HepG2 (cell line): ENCODE measurements around the gene CELA2B. TPM values are rescaled to one million over a fixed set of nuclear protein-coding genes. Genes with fewer than 3 reads are reported as not detected.

Source experiments
- ATAC-seq: fragments of 200-7000 bp; cut with Tn5 transposase; 3 replicates; pipeline ENCODE4 v1.9.1; 2020; ENCODE audit warnings: mild to moderate bottlenecking, moderate library complexity
- BruUV-seq: library from RNA; stranded (reverse); fragments of 400-500 nt; replicated peaks from 2 replicates; lab custom pipeline; 2021; lab: Mats Ljungman, UMichigan
- CTCF ChIA-PET: fragments of 300-600 bp; formaldehyde crosslinking; extraction: SDS; loops from one replicate; lab custom pipeline; 2021; ENCODE audit warnings: low total read pairs, inconsistent platforms, low intra/inter-chr PET ratio; lab: Yijun Ruan, JAX
- POLR2A ChIA-PET: fragments of 350-600 bp; sonication (Branson Sonifier 250); formaldehyde crosslinking; loops from one replicate; lab custom pipeline; 2020; ENCODE audit warnings: antibody characterized with exemption, inconsistent platforms; lab: Yijun Ruan, JAX
- DNase-seq: peaks from one replicate; pipeline ENCODE4 v3.0.0-alpha.2; 2015; ENCODE audit warnings: low spot score
- FAIRE-seq: peaks from 3 replicates; lab custom pipeline; 2011; peaks lifted over from hg19 to GRCh38; lab: Jason Lieb, UNC
- H2AFZ ChIP-seq: one replicate; pipeline ENCODE4 v1.6.1; 2011; ENCODE audit warnings: low read length, inconsistent platforms
- H3K27ac ChIP-seq: fragments of 300-600 bp; 3 replicates; pipeline ENCODE4 v1.8.0; 2011; ENCODE audit warnings: mixed run types, mild to moderate bottlenecking, mixed read lengths, low read length, inconsistent platforms; ENCODE audit not compliant: insufficient read depth; ENCODE audit errors: extremely low read length
- H3K27me3 ChIP-seq, 2 experiments: fragments of 200-600 bp in 1 of 2; 2 replicates in 1 of 2; 3 replicates in 1 of 2; pipeline versions ENCODE4 v1.6.0 to v1.8.0; 2011; ENCODE audit warnings: low read length in 2 of 2, mild to moderate bottlenecking in 2 of 2, moderate library complexity in 2 of 2, inconsistent platforms in 1 of 2; ENCODE audit not compliant: insufficient read depth in 2 of 2, control insufficient read depth in 1 of 2
- H3K36me3 ChIP-seq, 2 experiments: fragments of 200-600 bp in 1 of 2; replicated peaks in 1 of 2; 2 replicates in 1 of 2; 3 replicates in 1 of 2; pipeline versions ENCODE4 v1.5.1 to v1.8.0; 2011; ENCODE audit warnings: low read length in 2 of 2, inconsistent platforms in 1 of 2; ENCODE audit not compliant: insufficient read depth in 2 of 2, control insufficient read depth in 1 of 2
- H3K4me1 ChIP-seq: 2 replicates; pipeline ENCODE4 v1.5.1; 2012; ENCODE audit warnings: low read length, inconsistent platforms; ENCODE audit not compliant: insufficient read depth
- H3K4me2 ChIP-seq: 2 replicates; pipeline ENCODE4 v1.6.0; 2011; ENCODE audit warnings: low read depth, low read length, inconsistent platforms
- H3K4me3 ChIP-seq, 3 experiments: fragments of 200-600 bp in 1 of 3; sonication (generic), shearing (Covaris generic) in 1 of 3; replicated peaks in 1 of 3; 2 replicates each; pipeline ENCODE4 v1.5.1; 2011 to 2016; ENCODE audit warnings: low read length in 3 of 3, inconsistent platforms in 2 of 3, low read depth in 2 of 3, mild to moderate bottlenecking in 2 of 3, control low read depth in 1 of 3, mixed read lengths in 1 of 3; ENCODE audit not compliant: insufficient read depth in 1 of 3
- H3K79me2 ChIP-seq: one replicate; pipeline ENCODE4 v1.6.1; 2011; ENCODE audit warnings: low read length, inconsistent platforms; ENCODE audit not compliant: insufficient read depth
- H3K9ac ChIP-seq: 2 replicates; pipeline ENCODE4 v1.6.0; 2011; ENCODE audit warnings: mild to moderate bottlenecking, low read depth, low read length, inconsistent platforms; ENCODE audit not compliant: insufficient read depth
- H3K9me3 ChIP-seq: 2 replicates; pipeline ENCODE4 v1.5.1; 2012; ENCODE audit warnings: mild to moderate bottlenecking, low read length
- H4K20me1 ChIP-seq: 2 replicates; pipeline ENCODE4 v1.6.0; 2011; ENCODE audit warnings: inconsistent platforms, mild to moderate bottlenecking, low read length, moderate library complexity; ENCODE audit not compliant: insufficient read depth
- ARID2 ChIP-seq: sonication (generic); formaldehyde crosslinking; IDR thresholded peaks from 2 replicates; pipeline ENCODE4 v1.8.1; 2022; ENCODE audit warnings: mild to moderate bottlenecking, missing genetic modification reagents, borderline replicate concordance
- ARNT2 ChIP-seq: sonication (generic); formaldehyde crosslinking; IDR thresholded peaks from 2 replicates; pipeline ENCODE4 v1.8.0; 2022; ENCODE audit warnings: mild to moderate bottlenecking, low read depth, missing genetic modification reagents, moderate library complexity
- KDM5A ChIP-seq: fragments of 200-600 bp; sonication (generic); IDR thresholded peaks from 2 replicates; pipeline ENCODE4 v1.7.0; 2018; ENCODE audit warnings: antibody characterized with exemption, mild to moderate bottlenecking, low read length, borderline replicate concordance
- KIAA2018 ChIP-seq: sonication (generic); formaldehyde crosslinking; IDR thresholded peaks from 2 replicates; pipeline ENCODE4 v1.5.0; 2020; ENCODE audit warnings: mild to moderate bottlenecking, missing genetic modification reagents, borderline replicate concordance
- KLF16 ChIP-seq, 2 experiments: sonication (generic) in 1 of 2; formaldehyde crosslinking in 1 of 2; IDR thresholded peaks; 2 replicates each; pipeline versions ENCODE4 v1.6.1 to v1.8.0; 2016 to 2023; ENCODE audit warnings: missing genetic modification reagents in 2 of 2, missing compliant biosample characterization in 1 of 2
- NCOA1 ChIP-seq: sonication (generic); formaldehyde crosslinking; IDR thresholded peaks from 2 replicates; pipeline ENCODE4 v1.9.0; 2021; ENCODE audit warnings: missing genetic modification reagents
- NCOA5 ChIP-seq: sonication (generic); formaldehyde crosslinking; IDR thresholded peaks from 2 replicates; pipeline ENCODE4 v1.4.0; 2020; ENCODE audit warnings: missing genetic modification reagents
- SALL2 ChIP-seq: sonication (generic); formaldehyde crosslinking; IDR thresholded peaks from 2 replicates; pipeline ENCODE4 v1.8.1; 2023; ENCODE audit warnings: mild to moderate bottlenecking, missing genetic modification reagents, inconsistent platforms
- SMAD3 ChIP-seq: sonication (generic); formaldehyde crosslinking; IDR thresholded peaks from 2 replicates; pipeline ENCODE4 v1.4.0; 2020; ENCODE audit warnings: missing genetic modification reagents
- SMYD3 ChIP-seq: sonication (generic); formaldehyde crosslinking; IDR thresholded peaks from 2 replicates; pipeline ENCODE4 v1.8.1; 2023; ENCODE audit warnings: mild to moderate bottlenecking, missing genetic modification reagents
- SPEN ChIP-seq: sonication (generic); formaldehyde crosslinking; IDR thresholded peaks from 2 replicates; pipeline ENCODE4 v1.5.1; 2020; ENCODE audit warnings: low read depth, mild to moderate bottlenecking, missing genetic modification reagents
- XRCC5 ChIP-seq: fragments of 200-400 bp; formaldehyde crosslinking; optimal IDR thresholded peaks from 2 replicates; pipeline ENCODE3; 2017; ENCODE audit warnings: mild to moderate bottlenecking, low read length
- ZNF550 ChIP-seq: sonication (generic); formaldehyde crosslinking; IDR thresholded peaks from 2 replicates; pipeline ENCODE4 v1.4.0; 2020; ENCODE audit warnings: mild to moderate bottlenecking, missing genetic modification reagents, borderline replicate concordance
- ZNF841 ChIP-seq: sonication (generic); formaldehyde crosslinking; IDR thresholded peaks from 2 replicates; pipeline ENCODE4 v1.8.1; 2023; ENCODE audit warnings: missing genetic modification reagents, borderline replicate concordance
- ZSCAN21 ChIP-seq: sonication (generic); formaldehyde crosslinking; IDR thresholded peaks from 2 replicates; pipeline ENCODE4 v1.8.0; 2022; ENCODE audit warnings: mild to moderate bottlenecking, missing genetic modification reagents, moderate library complexity, borderline replicate concordance
- WGBS: methylation state at CpG from one replicate; pipeline ENCODE4 v1.1.6; 2017; ENCODE audit warnings: low lambda C conversion rate; 5-methylcytosine and 5-hydroxymethylcytosine counted together
- in situ Hi-C: cut with HindIII; loops from 2 replicates; pipeline ENCODE4 v1.10.0; 2017; ENCODE audit warnings: low pct_unique_long_range_greater_than_20kb; ENCODE audit not compliant: extremely low pct_ligation_motif_present
- intact Hi-C: fragments of 100-400 bp; cut with micrococcal nuclease; formaldehyde crosslinking; loops from one replicate; pipeline ENCODE4 v1.10.0; 2022; ENCODE audit not compliant: unreplicated experiment
- polyA plus RNA-seq, 8 experiments: library from polyadenylated mRNA; depleted of rRNA in 3 of 8; stranded (reverse) in 7 of 8; unstranded in 1 of 8; fragments of >200 nt; fragmentation: Illumina TruSeq in 4 of 8; extraction: Trizol in 4 of 8; gene quantifications; 2 replicates each; pipeline versions ENCODE4 v1.2.1 to v1.2.3, GENCODE V29; 2011 to 2016; ENCODE audit warnings: low read depth in 4 of 8, missing spikeins in 1 of 8, mixed read lengths in 1 of 8; ENCODE audit not compliant: insufficient read depth in 1 of 8
- total RNA-seq, 5 experiments: library from RNA; depleted of rRNA; stranded (reverse); fragments of >200 nt; fragmentation: Illumina TruSeq; extraction: Trizol; gene quantifications; 2 replicates each; pipeline ENCODE4 v1.2.3, GENCODE V29; 2016; ENCODE audit warnings: low read depth in 1 of 5

The CELA2B gene
- total and polyA plus RNA-seq, 2 of the 13 experiments (the other 11 are each of a cell fraction or from before 2014, with no cell fraction given): not detected

DNA sequence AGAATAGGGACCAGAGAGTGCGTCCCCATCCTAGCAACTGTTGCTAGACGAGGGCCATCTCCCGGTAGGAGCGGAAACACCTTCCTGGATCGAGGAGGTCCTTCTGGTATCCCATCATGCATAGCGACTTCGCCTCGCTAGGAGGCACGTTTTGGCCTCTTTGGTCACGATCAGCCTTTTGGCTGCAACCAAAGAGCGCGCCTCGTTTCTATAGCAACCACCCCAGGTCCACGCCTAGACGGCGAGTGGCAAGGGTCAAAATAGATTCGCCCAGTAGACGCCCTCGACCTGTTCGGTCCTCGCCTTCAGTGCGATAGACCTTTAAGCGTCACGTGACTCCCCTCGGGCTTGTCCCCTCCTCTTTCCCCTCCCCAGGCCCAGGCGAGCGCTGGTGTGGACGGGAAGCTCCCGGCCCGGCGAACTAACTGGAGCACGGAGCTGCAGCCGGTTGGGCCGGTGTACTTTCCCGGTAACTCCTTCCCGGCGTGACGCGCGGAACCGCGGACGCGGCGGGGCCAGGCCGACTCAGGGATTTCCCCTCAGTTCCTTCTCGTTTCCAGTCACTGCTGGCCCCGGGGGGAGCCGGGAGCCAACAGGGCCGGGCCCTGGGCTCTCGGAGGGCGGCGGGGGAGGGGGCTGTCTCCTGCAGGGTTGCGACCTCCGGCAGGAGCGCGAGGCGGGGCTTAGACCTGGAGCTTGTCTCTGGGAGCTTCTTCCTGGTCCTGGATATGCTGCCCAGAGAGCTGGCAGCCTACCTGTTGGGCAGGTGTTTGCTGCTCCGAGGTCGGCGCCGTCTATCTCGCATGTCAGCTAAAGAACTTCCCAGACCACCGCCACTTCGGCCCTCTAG is 50.8 kb downstream of the CELA2B start, which contains the start of gene DNAJC16:
DNAJC16 (plus strand) TSS at position 359 of the 850 bp plus-strand sequence. CDS start 2,258 bp downstream, outside the sequence.
- peak within 1 kb of the TSS; percentile 69 to 96 (median 89) for H3K4me3 ChIP-seq
- CTCF ChIA-PET: no interaction called here
- H3K9me3 ChIP-seq: no peaks in the 10 kb centered on the region
- peaks cover 4% of the 10 kb centered on the region; the same call in 1 of the 2 replicates for H4K20me1 ChIP-seq
- H3K4me1 ChIP-seq: peaks cover 36% of the 10 kb centered on the region
- DNase-seq: peak; percentile 100
- peak within 1 kb of the TSS; percentile 91 for H3K27ac ChIP-seq
- intact Hi-C loops: loop anchor here (10.0 kb wide), 1 partner anchor 78 kb away; no protein-coding TSS in a partner anchor
- H3K79me2 ChIP-seq: peaks cover 21% of the 10 kb centered on the region
- peak within 1 kb of the TSS; percentile 44 for H2AFZ ChIP-seq
- 0 out of 5 replicates have a peak, but pooled peaks cover 0 to 3% of the 10 kb centered on the region in 2 experiments for H3K36me3 ChIP-seq
- BruUV-seq: no TSS peak
- POLR2A ChIA-PET: interaction anchor here (0.6 to 2.2 kb wide), 16 partner anchors 15 to 345 kb away, joined by 3 to 16 read pairs (median 3); partner anchors contain the start of genes AGMAT and DDI2
- H3K9ac ChIP-seq: peak within 1 kb of the TSS; percentile 86
- 0% methylated on average over 28 of the region's 65 CpGs for WGBS
- in situ Hi-C loops: no loop called here
- FAIRE-seq: peak; percentile 100
- peak; percentile 83 for ATAC-seq
- H3K27me3 ChIP-seq: no peaks in the 10 kb centered on the region; a peak in 1 of 5 replicates
- peak within 1 kb of the TSS; percentile 96 for H3K4me2 ChIP-seq
- TF ChIP-seq NCOA1 (no peak), KDM5A (peak; percentile 75; the same call in 1 of the 2 replicates), ZNF550 (CRISPR knock-in tag) (no peak), NCOA5 (CRISPR knock-in tag) (no peak), SMAD3 (CRISPR knock-in tag) (peak; percentile 88), ZSCAN21 (CRISPR knock-in tag) (peak; percentile 64; the same call in 1 of the 2 replicates), XRCC5 (peak; percentile 56), KLF16 (CRISPR knock-in tag; IDR thresholded peaks at IDR 0.05) (peak in 1 of 2 experiments; percentile 93; a peak in 2 of 4 replicates), SPEN (peak; percentile 71), SALL2 (peak; percentile 84; the same call in 1 of the 2 replicates), ARNT2 (CRISPR knock-in tag) (peak; percentile 69; the same call in 1 of the 2 replicates), ZNF841 (CRISPR knock-in tag) (no peak), KIAA2018 (CRISPR knock-in tag) (peak; percentile 81), SMYD3 (CRISPR knock-in tag) (peak; percentile 79; the same call in 1 of the 2 replicates), ARID2 (peak; percentile 55; the same call in 1 of the 2 replicates)
